GM19025 (cell line): ENCODE results near the gene CASP5.
A peak's percentile ranks its signal among the peaks of the same experiment; 100 is the strongest.
"Not testable (repeated sequence)": the region's sequence is repeated elsewhere in the genome, so short reads cannot be mapped to it uniquely, and the experiment has no call there.

ENCODE experiments used
- ATAC-seq: cut with Tn5 transposase; IDR thresholded peaks from one replicate; pipeline ENCODE4 v1.9.1; 2021; ENCODE audit warnings: mild to moderate bottlenecking, low read depth, moderate library complexity; ENCODE audit not compliant: unreplicated experiment

Gene CASP5

GRCh38 chr11:105023003-105023402 lies at the start of gene CASP5:
CASP5 (minus strand) TSS chr11:105023168; CDS start chr11:105023136, 32 bp downstream.
- no peak for ATAC-seq

- ATAC-seq, result not testable (repeated sequence)
Observed at GRCh38 chr11:105072080-105072479, 49.1 kb upstream of the CASP5 start.

GRCh38 chr11:105071089-105071732 lies 48.2 kb upstream of the CASP5 start:
- ATAC-seq, result no peak

GRCh38 chr11:105070306-105070705 lies 47.3 kb upstream of the CASP5 start:
- ATAC-seq, result no peak

GRCh38 chr11:105069749-105070148 lies 46.8 kb upstream of the CASP5 start:
- not testable (repeated sequence) for ATAC-seq

- ATAC-seq, result not testable (repeated sequence)
Observed at GRCh38 chr11:105063245-105063941, 40.4 kb upstream of the CASP5 start.

- no peak for ATAC-seq
Observed at GRCh38 chr11:105057432-105057831, 34.5 kb upstream of the CASP5 start.

GRCh38 chr11:105056446-105056845 lies 33.5 kb upstream of the CASP5 start:
- no peak for ATAC-seq

- ATAC-seq, result no peak
Observed at GRCh38 chr11:105054723-105055493, 31.9 kb upstream of the CASP5 start.

- no peak for ATAC-seq
Observed at GRCh38 chr11:105052487-105052886, 29.5 kb upstream of the CASP5 start.

- no peak for ATAC-seq
Observed at GRCh38 chr11:105051559-105051958, 28.6 kb upstream of the CASP5 start.

GRCh38 chr11:105049481-105049880 lies 26.5 kb upstream of the CASP5 start:
- no peak for ATAC-seq

- no peak for ATAC-seq
Observed at GRCh38 chr11:105046898-105047579, 24.1 kb upstream of the CASP5 start.

GRCh38 chr11:105045676-105046296 lies 22.8 kb upstream of the CASP5 start:
- no peak for ATAC-seq

- ATAC-seq, result peak; percentile 99
Observed at GRCh38 chr11:105044557-105045524, 21.9 kb upstream of the CASP5 start, which contains the start of gene CARD16. CARD16 (minus strand) TSS chr11:105045335; CDS start chr11:105045297, 38 bp downstream.

GRCh38 chr11:105042178-105042577 lies 19.2 kb upstream of the CASP5 start:
- no peak for ATAC-seq

- ATAC-seq, result no peak
Observed at GRCh38 chr11:105040703-105041102, 17.7 kb upstream of the CASP5 start.

GRCh38 chr11:105034813-105035620 lies 12.0 kb upstream of the CASP5 start, which contains the start of gene CASP1:
CASP1 (minus strand) TSS chr11:105035144; CDS start chr11:105035113, 31 bp downstream.
- ATAC-seq, result peak; percentile 91
